GM18519 (cell line): ENCODE data around the gene ADRA2B.

Source experiments
- ATAC-seq: cut with Tn5 transposase; IDR thresholded peaks from one replicate; pipeline ENCODE4 v1.9.1; 2021; ENCODE audit warnings: mild to moderate bottlenecking, moderate library complexity; ENCODE audit not compliant: unreplicated experiment, low FRiP score

The ADRA2B gene

DNA sequence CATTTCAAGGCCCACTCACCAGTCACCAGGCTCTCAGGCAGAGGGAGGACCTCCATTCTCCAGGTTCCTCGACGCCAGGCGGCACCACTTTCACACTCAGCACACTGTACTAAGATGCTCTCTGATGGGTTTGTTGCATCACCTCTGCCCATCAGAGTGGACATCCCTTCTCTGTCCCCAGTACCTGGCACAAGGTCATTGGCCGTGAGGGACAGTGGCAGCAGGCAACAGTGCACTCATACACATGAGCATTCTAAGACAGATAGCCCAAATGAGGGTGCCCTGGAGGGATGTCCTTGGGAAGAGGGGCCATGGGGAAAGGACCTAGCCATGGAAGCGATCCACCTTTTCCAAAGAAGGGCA is 3.0 kb upstream of the ADRA2B start:
- ATAC-seq = no peak

DNA sequence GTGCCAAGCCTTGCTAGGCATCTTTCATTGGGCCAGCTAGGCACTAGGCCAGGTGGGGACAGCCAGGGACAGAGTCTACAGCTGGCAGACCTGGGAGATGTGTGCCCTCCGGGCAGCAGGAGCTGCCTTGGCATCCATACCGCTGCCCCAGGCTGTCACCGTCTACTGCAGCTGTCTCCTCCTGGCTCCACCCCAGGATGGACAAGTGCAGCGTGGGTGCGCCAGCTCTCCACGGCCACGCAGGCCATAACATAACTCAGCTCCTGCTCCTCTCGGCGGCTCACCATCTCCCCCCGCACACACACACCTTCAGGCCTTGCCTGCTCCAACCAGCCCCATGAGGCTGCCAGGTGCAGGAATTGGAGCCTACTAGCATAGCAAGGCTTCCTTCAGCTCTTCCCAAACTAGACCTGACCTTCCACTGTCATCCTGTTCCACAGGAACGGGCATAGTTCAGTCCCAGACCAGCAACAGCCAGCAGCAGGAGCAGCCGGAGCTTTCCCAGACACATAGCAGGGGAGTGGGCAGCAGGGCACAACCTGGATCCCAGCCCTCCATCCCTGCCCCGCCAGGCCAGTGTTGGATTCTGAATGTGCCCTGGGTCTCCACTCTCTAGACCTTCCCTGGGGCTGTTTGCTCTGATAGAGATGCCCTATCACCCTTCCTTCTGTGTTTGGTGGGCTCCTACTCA is 2.5 kb upstream of the ADRA2B start:
- ATAC-seq = no peak

DNA sequence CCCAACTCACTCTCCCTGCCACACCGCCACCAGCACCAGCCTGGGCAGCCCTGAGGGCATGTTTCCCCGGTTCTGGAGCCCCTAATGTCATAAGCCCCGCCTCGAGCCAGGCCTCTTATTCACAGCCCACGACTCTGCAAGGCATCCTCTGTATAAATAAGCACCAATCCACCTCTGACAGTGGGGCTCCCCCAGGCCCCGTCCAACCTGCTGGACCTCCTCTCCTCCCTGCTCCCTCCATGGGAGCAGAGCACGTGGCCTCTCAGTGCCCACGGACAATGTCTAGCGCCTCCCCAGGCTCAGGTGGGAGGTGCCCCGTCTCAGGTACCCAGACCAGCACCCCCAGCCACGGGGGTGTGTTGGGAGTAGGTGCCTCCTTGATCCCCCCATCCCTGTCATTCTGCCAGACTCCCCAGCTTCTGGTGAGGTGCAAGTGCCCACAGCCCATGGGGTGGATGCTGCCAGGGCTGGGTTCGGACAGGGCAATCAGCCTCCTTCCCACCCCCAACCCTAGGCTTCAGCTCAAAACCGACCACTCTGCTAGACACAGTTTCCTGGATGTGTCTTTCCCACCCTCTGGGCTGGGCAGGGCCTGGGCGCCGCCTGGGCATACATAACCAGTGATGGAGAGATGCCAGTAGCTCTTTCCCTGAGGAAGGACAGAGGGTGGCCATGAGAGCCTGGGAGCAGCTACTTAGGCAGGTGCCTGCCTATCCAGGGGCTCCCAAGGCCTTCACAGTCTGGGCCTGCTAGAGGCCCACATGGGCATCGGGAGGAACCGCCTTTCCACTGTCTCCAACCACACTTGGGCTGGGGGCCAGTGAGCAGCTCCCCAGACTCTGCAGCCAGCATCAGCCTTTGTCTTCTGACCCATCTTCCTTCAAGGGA is 1.6 kb upstream of the ADRA2B start:
- ATAC-seq = no peak

GRCh38 chr2:96116879-96117533 is 635 bp upstream of the ADRA2B start:
- no peak for ATAC-seq

DNA sequence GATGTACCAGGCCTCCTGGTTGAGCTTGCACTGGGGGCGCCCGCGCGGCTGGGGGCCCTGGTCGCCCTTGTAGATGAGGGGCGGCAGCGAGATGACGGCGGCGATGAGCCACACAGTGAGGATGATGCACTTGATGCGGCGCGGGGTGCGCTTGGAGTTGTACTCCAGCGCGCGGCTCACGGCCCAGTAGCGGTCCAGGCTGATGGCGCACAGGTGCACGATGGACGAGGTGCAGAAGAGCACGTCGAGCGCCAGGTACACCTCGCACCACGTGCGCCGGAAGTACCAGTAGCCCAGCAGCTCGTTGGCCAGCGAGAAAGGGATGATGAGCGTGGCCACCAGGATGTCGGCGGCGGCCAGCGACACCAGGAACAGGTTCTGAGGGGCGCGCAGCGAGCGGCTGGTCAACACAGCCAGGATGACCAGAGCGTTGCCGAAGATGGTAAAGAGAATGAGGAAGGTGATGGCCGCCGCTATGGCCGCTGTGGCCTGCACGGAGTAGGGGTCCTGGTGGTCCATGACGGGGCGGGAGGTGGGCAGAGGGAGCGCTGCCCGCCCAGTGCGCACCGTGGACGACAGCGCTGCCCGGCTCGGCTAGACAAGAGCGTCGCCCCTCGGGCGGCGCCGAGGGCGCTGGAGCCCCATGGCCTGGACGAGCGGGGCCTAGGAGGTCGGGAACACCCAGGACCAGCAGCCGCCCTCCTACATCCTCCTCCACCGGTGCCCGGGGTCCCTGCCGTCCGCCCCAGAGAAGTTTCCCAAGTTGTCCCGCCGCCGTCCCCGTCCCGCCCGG is 544 bp downstream of the ADRA2B start:
- no peak for ATAC-seq

GRCh38 chr2:96114903-96115581 is 1.3 kb downstream of the ADRA2B start:
- ATAC-seq = no peak

GRCh38 chr2:96114546-96114902 is 1.8 kb downstream of the ADRA2B start:
- no peak for ATAC-seq

GRCh38 chr2:96113951-96114350 is 2.4 kb downstream of the ADRA2B start:
- no peak for ATAC-seq

DNA sequence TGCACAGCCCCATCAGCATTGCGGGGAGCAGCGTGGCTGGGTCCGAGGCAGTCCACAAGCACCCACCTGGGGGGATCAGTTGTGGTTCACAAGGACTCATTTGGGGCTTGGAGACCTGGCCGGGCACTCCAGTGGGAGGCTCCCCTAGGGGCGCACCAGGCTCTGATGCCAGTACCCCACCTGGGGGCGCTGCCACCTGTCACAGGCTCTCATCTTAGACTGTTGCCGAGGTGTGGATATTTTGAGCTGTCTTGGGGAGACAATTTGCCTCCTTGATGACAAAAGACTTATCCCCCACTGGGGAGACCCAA is 3.0 kb downstream of the ADRA2B start:
- no peak for ATAC-seq

- no peak for ATAC-seq
These were observed 3.6 kb downstream of the ADRA2B start for GRCh38 chr2:96112501-96113366.

DNA sequence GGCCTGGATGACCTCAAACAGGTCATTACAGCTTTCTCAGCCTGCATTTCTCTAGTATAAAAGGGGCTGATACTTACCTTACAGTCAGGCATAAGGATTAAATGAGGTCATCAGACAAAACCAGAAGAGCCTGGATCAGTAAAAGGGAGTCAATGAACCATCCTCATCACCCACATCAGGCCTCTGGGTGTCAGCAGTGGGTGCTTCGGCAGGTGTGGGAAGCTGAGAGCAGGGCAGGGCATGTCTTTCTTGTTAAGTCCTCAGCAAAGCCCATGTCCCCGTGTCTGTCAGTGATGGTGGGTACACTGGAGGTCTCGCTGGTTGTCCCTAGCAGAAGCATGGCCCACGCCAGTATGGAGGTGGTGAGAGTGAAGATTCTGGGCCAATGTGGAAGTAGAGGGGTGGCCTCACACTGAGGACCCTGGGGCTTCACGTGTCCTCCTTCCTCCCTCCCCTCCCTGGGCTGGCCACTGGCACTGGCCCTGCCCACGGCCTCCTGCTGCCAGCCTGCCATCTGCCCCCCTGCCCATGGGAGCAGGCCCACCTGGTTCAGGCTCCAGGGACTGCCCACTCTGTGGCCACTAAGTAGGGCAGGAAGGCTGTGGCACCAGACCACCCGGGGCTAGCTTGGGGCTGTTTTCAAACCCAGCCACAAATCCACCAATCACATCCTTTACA is 4.4 kb downstream of the ADRA2B start:
- no peak for ATAC-seq

- no peak for ATAC-seq
These were observed 5.1 kb downstream of the ADRA2B start for GRCh38 chr2:96111257-96111640.

GRCh38 chr2:96110621-96111256 is 5.6 kb downstream of the ADRA2B start:
- ATAC-seq = no peak

GRCh38 chr2:96109931-96110511 is 6.3 kb downstream of the ADRA2B start:
- ATAC-seq = no peak

DNA sequence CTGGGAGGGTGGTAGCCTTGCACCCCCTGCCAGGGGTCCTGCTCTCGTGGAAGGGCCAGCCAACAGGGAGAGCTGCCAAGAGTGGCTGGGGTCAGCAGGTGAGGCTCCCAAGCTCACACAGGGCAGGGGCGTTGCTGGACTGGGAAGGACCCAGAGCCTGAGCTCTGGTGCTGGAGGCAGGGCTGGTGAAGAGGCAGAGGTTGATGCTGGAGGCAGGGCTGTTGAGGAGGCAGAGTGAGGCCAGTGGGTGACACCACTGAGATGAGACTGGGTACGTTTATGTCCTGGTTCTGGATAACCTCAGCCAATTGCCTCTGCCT is 7.0 kb downstream of the ADRA2B start:
- ATAC-seq = no peak

DNA sequence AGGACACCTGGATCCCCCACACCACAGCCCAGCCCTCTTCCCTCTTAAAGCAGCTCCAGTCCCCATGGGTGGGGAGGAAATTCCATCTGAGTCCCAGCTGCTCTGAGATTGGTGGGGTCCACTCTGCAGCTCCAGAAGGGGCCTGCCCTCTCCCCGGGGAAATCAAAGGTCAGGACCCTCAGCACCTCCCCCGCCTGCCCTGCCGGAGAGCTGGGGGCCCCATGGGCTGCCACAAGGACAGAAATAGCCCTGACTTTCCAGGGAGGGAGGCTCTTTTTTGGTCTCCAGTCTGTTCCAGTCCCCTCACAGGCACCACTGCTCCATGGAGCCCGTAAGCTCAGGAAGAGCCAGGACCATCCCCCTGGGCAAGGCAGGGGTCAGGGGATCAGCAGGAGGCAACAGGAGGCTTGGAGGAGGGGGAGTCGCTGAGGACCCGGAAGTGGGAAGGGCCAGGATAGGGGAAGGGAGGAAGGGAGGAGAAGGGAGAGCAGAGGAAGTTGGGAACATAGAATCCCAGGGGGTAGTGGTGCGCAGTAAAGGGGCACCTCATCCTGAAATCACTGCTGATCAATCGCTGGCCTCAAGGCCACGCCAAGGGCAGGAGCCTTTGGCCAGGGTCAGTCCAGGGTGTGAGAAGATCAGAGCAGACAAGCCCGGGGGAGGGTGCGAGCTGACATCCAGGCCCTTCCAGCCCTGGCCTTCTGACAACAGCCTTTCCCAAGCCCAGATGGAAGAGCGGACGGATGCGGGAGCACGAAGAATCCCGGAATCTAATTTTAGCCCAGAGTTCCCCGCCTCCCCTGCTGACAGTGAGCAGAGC is 7.6 kb downstream of the ADRA2B start:
- no peak for ATAC-seq

- ATAC-seq = no peak
These were observed 8.2 kb downstream of the ADRA2B start for GRCh38 chr2:96108151-96108540.

DNA sequence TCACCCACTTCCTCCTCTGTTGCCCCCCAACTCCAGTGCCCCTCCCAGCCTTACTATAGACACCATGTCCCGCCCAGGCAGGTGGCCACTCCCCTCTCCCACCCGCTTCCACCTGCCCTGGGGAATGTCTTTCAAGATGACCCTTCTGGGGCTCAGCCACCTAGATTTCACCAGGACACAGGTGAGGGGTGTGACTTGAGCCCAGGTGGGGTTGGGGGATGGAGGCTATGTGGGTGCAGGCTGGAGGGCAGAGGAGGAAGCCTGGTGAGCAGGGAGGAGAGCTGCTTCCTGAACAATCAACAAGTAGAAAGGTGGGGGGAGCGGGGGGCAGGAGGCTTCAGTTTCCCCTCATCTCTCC is 8.7 kb downstream of the ADRA2B start:
- no peak for ATAC-seq
